SU-DHL-6 (cell line): Measurements from ENCODE around the gene KCTD7.

Experiments used
- H2AFZ ChIP-seq: fragments of 200-600 bp; sonication (generic); 2 replicates; pipeline ENCODE4 v1.6.1; 2014; ENCODE audit warnings: low read depth, mild to moderate bottlenecking, moderate library complexity, mixed read lengths, antibody characterized with exemption, low read length; ENCODE audit not compliant: severe bottlenecking
- H3F3A ChIP-seq: fragments of 200-600 bp; shearing (Covaris generic); 2 replicates; pipeline ENCODE4 v1.6.0; 2016; ENCODE audit warnings: antibody characterized with exemption, mild to moderate bottlenecking; ENCODE audit not compliant: insufficient read depth
- H3K27ac ChIP-seq: fragments of 200-600 bp; sonication (generic); 2 replicates; pipeline ENCODE4 v1.5.1; 2016; ENCODE audit warnings: low read depth, mild to moderate bottlenecking, low read length, moderate library complexity, mixed read lengths
- H3K27me3 ChIP-seq: fragments of 200-600 bp; sonication (generic), shearing (Covaris generic); 2 replicates; pipeline ENCODE4 v1.6.0; 2014; ENCODE audit warnings: mild to moderate bottlenecking, low read length
- H3K36me3 ChIP-seq: fragments of 200-600 bp; sonication (generic); 2 replicates; pipeline ENCODE4 v1.6.1; 2014; ENCODE audit warnings: mild to moderate bottlenecking, low read length, mixed read lengths
- H3K4me2 ChIP-seq: fragments of 300-600, 200-600 bp; shearing (Covaris generic), sonication (generic); 2 replicates; pipeline ENCODE4 v1.6.0; 2014; ENCODE audit warnings: low read length, low read depth, mild to moderate bottlenecking; ENCODE audit not compliant: poor library complexity, severe bottlenecking
- H3K4me3 ChIP-seq: fragments of 200-600 bp; sonication (generic); 2 replicates; pipeline ENCODE4 v1.5.1; 2014; ENCODE audit warnings: antibody characterized with exemption, low read length, mild to moderate bottlenecking, mixed read lengths; ENCODE audit not compliant: insufficient read depth, poor library complexity, severe bottlenecking
- H3K79me2 ChIP-seq: fragments of 200-600 bp; sonication (generic); 2 replicates; pipeline ENCODE4 v1.6.1; 2014; ENCODE audit warnings: mild to moderate bottlenecking, low read length, moderate library complexity; ENCODE audit not compliant: insufficient read depth
- H3K9ac ChIP-seq: fragments of 200-600 bp; sonication (generic); 2 replicates; pipeline ENCODE4 v1.7.0; 2014; ENCODE audit warnings: mild to moderate bottlenecking, low read length
- H3K9me2 ChIP-seq: fragments of 200-600 bp; sonication (generic); replicated peaks from 2 replicates; pipeline ENCODE4 v1.6.1; 2014; ENCODE audit warnings: low read length; ENCODE audit not compliant: insufficient read depth
- H3K9me3 ChIP-seq: fragments of 200-600 bp; sonication (generic); 2 replicates; pipeline ENCODE4 v1.6.1; 2014; ENCODE audit warnings: low read length, mixed read lengths; ENCODE audit not compliant: insufficient read depth
- H4K20me1 ChIP-seq: fragments of 200-600 bp; sonication (generic); 2 replicates; pipeline ENCODE4 v1.6.1; 2014; ENCODE audit warnings: low read depth, mild to moderate bottlenecking, antibody characterized with exemption, low read length, moderate library complexity, mixed read lengths
- EZH2phosphoT487 ChIP-seq: fragments of 200-600 bp; sonication (generic), shearing (Covaris generic); conservative IDR thresholded peaks from 2 replicates; pipeline ENCODE4 v1.6.1; 2018; ENCODE audit warnings: mild to moderate bottlenecking, antibody characterized with exemption, low read length, moderate library complexity, mixed read lengths
- TF ChIP-seq, protein P1 (sequence below): fragments of 200-600 bp; sonication (generic); IDR thresholded peaks from one replicate; pipeline ENCODE4 v1.5.1; 2017; ENCODE audit warnings: antibody characterized with exemption, mild to moderate bottlenecking, low read length, moderate library complexity; ENCODE audit not compliant: insufficient read depth, poor library complexity, severe bottlenecking

The KCTD7 gene

DNA sequence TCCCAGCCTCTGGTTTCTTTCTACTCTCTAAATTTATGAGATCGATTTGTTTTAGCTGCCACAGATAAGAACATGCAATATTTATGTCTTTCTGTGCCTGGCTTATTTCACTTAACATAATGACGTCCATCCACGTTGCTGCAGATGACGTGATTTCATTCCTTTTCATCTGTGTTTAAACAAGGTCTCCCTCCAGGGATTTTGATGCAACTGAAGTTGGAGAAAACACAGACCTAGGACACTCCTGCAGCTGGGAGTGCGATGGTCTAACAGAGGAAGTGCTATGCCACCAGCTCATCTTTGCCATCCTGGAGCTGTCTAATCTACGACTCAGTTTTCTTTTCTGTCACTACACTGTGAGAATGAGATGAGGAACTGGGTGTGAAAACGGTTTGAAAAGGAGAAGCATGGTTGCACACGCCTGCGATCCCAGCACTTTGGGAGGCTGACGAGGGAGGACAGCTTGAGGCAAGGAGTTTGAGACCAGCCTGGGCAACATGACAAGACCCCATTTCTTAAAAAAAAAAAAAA is 1.5 kb upstream of the KCTD7 start:
- Histone ChIP-seq H3K4me3 (no peak overlapping the region), H3K79me2 (peaks cover 21% of the 10 kb centered on the region), H3K27me3 (no peaks in the 10 kb centered on the region), H3K9me2 (no peaks in the 10 kb centered on the region), H3K36me3 (no peaks in the 10 kb centered on the region), H3K9me3 (no peaks in the 10 kb centered on the region), H3K27ac (no peak overlapping the region), H2AFZ (peak overlapping the region; percentile 8), H3K4me2 (peak overlapping the region; percentile 95), H3K9ac (no peak overlapping the region; the same call in 1 of the 2 replicates), H3F3A (peaks cover 31% of the 10 kb centered on the region), H4K20me1 (no peaks in the 10 kb centered on the region)
- TF ChIP-seq, protein P1, sequence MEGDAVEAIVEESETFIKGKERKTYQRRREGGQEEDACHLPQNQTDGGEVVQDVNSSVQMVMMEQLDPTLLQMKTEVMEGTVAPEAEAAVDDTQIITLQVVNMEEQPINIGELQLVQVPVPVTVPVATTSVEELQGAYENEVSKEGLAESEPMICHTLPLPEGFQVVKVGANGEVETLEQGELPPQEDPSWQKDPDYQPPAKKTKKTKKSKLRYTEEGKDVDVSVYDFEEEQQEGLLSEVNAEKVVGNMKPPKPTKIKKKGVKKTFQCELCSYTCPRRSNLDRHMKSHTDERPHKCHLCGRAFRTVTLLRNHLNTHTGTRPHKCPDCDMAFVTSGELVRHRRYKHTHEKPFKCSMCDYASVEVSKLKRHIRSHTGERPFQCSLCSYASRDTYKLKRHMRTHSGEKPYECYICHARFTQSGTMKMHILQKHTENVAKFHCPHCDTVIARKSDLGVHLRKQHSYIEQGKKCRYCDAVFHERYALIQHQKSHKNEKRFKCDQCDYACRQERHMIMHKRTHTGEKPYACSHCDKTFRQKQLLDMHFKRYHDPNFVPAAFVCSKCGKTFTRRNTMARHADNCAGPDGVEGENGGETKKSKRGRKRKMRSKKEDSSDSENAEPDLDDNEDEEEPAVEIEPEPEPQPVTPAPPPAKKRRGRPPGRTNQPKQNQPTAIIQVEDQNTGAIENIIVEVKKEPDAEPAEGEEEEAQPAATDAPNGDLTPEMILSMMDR, result no peak
- TF ChIP-seq EZH2phosphoT487, result no peak

DNA sequence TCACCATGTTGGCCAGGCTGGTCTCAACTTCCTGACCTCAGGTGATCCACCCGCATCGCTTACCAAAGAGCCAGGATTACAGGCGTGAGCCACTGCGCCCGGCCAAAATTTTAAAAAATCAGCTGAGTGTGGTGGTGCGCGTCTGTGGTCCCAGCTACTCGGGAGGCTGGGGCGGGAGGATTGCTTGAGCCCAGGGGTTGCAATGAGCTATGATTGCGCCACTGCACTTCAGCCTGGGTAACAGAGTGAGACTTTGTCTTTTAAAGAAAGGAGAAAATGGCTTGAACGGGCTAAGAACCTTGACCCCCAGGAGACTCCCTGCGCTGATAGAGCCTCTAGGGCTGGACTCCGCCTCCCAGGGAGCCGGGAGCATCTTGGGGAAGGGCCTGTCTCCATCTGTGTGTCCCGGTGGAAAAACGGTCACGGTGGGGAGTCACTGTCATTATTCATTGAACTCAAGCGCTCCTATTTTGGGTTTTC is 760 bp upstream of the KCTD7 start:
- H2AFZ ChIP-seq, result peak overlapping the region; percentile 86
- no peaks in the 10 kb centered on the region for H3K36me3 ChIP-seq
- peak overlapping the region; percentile 57 for H3K27ac ChIP-seq
- peaks cover 21% of the 10 kb centered on the region for H3K79me2 ChIP-seq
- H3K27me3 ChIP-seq, result no peaks in the 10 kb centered on the region
- peaks cover 31% of the 10 kb centered on the region for H3F3A ChIP-seq
- TF ChIP-seq, protein P1, result no peak
- no peak for TF ChIP-seq EZH2phosphoT487
- peak overlapping the region; percentile 73 for H3K9ac ChIP-seq
- H3K4me2 ChIP-seq, result peak overlapping the region; percentile 95
- H3K4me3 ChIP-seq, result peak overlapping the region; percentile 88
- H4K20me1 ChIP-seq, result no peaks in the 10 kb centered on the region
- no peaks in the 10 kb centered on the region for H3K9me2 ChIP-seq
- no peaks in the 10 kb centered on the region for H3K9me3 ChIP-seq

DNA sequence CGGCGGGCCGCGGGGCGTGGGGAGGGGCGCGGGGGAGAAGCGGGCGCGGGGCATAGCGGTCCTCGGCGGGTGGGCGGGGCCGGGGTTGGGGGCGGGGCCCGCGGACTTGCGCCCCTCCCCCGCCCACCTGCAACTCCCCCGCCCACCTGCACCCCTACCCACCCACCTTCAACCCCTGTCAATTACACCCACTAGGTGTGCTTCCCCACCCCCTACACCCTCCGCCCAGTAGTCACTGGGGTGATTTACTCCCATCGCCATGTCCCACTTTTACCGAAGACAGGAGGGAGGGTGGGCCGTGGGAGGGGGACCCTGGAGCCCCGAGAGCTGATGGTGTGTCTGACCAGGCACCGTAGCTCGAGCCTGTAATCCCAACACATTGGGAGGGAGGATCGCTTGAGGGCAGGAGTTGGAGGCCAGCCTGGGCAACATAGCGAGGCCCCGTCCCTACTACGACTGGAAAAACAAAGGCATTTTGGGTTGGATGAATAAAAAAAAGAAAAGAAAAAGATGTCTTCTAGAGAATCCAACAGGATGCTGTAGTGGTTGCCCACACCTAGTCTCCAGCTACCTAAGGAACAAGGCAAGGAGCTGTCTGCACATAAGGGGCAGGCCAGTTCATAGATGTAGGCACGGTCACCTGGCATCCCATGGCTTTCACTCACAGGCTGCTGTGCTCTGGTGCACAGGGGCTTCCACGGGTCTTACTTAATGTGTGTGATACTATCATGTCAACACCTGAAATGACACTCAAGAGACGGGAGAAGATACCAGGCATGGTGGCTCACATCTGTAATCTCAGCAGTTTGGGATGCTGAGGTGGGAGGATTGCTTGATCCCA is 761 bp downstream of the KCTD7 start:
- H3K27ac ChIP-seq, result peak overlapping the region; percentile 68
- H3F3A ChIP-seq, result peaks cover 35% of the 10 kb centered on the region
- no peaks in the 10 kb centered on the region for H3K9me3 ChIP-seq
- no peaks in the 10 kb centered on the region for H3K36me3 ChIP-seq
- H2AFZ ChIP-seq, result peak overlapping the region; percentile 83
- H3K9ac ChIP-seq, result peak overlapping the region; percentile 71
- no peak for TF ChIP-seq EZH2phosphoT487
- TF ChIP-seq, protein P1, result no peak
- no peaks in the 10 kb centered on the region for H3K9me2 ChIP-seq
- H4K20me1 ChIP-seq, result no peaks in the 10 kb centered on the region
- peaks cover 25% of the 10 kb centered on the region for H3K79me2 ChIP-seq
- H3K4me2 ChIP-seq, result peak overlapping the region; percentile 65
- H3K4me3 ChIP-seq, result peak overlapping the region; percentile 88
- H3K27me3 ChIP-seq, result no peaks in the 10 kb centered on the region
